GM10266 (cell line): ENCODE results near the gene CHRDL1.
"Not testable (repeated sequence)": the region's sequence is repeated elsewhere in the genome, so short reads cannot be mapped to it uniquely, and the experiment has no call there.

Experiments
- DNase-seq: peaks from one replicate; pipeline ENCODE4 v3.0.0; 2012; ENCODE audit errors: extremely low spot score
- TF ChIP-seq, protein P1 (sequence below): IDR thresholded peaks from 2 replicates; pipeline ENCODE4 v1.5.1; 2012; ENCODE audit warnings: mild to moderate bottlenecking, low read depth; ENCODE audit not compliant: control insufficient read depth, insufficient read depth; ENCODE audit errors: missing control alignments

Gene CHRDL1, protein sequence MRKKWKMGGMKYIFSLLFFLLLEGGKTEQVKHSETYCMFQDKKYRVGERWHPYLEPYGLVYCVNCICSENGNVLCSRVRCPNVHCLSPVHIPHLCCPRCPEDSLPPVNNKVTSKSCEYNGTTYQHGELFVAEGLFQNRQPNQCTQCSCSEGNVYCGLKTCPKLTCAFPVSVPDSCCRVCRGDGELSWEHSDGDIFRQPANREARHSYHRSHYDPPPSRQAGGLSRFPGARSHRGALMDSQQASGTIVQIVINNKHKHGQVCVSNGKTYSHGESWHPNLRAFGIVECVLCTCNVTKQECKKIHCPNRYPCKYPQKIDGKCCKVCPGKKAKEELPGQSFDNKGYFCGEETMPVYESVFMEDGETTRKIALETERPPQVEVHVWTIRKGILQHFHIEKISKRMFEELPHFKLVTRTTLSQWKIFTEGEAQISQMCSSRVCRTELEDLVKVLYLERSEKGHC

DNA sequence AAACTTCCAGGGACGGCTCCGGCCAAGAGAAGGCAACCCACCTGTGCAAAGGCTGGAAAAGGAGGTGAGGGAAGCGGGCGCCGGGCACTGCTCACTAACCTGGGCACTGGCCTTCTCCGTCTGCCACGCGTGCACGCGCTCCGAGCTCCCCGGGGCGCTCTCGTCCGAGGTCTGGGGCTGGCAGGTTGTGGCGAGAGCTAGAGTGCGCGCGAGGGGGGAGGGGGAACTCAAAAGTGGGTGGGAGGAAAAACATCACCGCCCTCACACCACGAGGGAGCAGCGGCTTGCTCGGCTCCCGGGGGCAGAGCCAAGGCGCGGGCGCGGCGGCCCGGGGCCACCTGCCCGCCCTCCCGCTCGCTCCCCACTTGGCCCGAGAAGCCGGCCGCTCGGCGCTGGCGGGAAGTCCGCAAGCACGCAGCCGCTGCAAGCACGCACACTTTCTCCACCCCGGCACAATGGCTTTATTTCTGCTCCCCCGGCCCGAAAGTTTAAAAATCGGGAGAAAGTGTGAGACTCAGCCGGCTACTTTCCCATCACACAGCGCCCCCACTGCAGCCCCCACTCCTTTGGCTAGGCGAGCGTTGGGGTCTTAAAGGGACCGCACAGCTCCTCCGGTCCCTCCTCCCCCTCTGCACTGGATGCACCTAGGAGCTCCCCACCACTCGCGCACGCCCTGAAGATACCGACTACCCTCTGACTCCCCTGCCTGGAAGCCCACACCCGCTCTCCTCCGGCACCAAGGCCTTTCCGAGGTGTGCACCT, at the start of gene CHRDL1:
Gene CHRDL1 (minus strand): TSS at position 173 of the 762 bp plus-strand sequence. CDS start 3,636 bp downstream, outside the sequence.
- TF ChIP-seq, protein P1, sequence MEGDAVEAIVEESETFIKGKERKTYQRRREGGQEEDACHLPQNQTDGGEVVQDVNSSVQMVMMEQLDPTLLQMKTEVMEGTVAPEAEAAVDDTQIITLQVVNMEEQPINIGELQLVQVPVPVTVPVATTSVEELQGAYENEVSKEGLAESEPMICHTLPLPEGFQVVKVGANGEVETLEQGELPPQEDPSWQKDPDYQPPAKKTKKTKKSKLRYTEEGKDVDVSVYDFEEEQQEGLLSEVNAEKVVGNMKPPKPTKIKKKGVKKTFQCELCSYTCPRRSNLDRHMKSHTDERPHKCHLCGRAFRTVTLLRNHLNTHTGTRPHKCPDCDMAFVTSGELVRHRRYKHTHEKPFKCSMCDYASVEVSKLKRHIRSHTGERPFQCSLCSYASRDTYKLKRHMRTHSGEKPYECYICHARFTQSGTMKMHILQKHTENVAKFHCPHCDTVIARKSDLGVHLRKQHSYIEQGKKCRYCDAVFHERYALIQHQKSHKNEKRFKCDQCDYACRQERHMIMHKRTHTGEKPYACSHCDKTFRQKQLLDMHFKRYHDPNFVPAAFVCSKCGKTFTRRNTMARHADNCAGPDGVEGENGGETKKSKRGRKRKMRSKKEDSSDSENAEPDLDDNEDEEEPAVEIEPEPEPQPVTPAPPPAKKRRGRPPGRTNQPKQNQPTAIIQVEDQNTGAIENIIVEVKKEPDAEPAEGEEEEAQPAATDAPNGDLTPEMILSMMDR = no peak
- DNase-seq = no peak

DNA sequence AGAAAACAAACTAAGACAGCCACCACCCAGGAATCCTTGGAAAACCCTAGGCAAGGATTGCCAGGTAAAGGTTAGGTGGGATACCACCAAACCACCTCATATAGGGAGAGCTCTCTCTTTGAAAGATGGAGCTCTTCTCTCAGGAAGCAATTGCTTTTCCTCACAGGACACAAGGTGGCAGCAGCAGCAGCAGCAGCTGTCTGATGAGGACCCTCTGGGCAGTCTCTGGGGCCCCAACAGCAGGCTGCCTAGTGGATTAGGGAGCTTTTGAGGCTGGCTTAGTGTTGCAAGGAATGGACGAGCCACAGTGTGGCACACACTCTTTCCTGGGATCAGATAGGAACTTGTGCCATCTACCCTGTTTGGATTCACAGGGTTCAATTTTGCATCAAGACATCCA, 41.4 kb upstream of the CHRDL1 start:
- DNase-seq = no peak
- TF ChIP-seq, protein P1 = no peak

DNA sequence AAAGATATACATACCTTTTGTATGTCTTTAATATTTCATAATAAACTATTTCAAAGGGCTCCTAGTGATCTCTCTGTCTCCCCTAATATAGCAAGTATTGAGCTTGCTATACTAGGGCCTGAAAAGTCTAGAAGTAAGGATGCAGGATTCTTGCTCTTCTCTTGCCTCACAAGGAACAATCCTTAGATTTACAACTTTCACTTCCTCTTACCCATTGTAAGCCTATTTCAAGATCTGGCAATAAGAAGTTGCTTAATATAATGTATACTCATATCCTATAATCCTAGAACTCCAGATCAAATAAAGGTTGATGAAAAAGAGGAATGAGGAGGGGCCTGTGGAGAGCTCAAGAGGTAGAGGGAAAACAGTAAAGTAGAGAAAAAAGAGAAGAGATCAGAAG, 40.8 kb upstream of the CHRDL1 start:
- TF ChIP-seq, protein P1 = no peak
- DNase-seq = no peak

DNA sequence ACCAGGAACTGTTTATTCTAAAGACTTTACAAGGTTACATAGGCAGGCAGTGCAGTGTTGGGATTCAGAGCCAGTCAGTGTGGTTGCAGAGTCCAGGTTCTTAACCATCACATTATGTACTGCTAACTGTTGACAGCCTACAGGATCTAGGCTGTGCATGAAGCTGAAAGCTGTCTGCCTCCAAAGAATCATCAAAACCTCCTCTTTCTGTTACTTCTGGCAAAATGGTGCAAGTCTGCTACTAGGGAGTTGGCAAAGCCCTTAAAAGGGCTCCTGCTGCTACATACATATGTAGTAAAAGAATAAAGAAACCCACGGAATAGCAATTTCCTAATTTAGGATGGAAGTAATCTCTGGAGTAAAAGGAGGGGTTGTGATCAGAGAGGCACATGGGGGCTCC, 40.4 kb upstream of the CHRDL1 start:
- TF ChIP-seq, protein P1 = no peak
- no peak for DNase-seq

DNA sequence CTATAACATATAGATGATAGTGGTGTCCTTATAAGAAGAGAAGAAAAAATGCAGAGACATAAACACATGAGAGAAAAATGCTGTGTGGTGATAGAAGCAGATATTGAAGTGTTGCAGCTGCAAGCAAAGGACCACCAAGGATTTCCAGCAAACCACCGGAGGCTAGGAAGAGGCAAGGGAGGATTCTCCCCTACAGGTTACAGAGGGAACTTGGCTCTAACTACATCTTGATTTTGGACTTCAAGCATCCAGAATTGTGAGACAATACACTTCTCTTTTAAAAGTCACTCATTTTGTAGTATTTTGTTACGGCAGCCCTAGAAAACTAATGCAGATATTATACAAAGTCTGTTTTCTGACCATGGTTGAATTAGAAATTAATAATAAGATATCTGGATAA, 30.4 kb upstream of the CHRDL1 start:
- TF ChIP-seq, protein P1 = no peak
- no peak for DNase-seq

DNA sequence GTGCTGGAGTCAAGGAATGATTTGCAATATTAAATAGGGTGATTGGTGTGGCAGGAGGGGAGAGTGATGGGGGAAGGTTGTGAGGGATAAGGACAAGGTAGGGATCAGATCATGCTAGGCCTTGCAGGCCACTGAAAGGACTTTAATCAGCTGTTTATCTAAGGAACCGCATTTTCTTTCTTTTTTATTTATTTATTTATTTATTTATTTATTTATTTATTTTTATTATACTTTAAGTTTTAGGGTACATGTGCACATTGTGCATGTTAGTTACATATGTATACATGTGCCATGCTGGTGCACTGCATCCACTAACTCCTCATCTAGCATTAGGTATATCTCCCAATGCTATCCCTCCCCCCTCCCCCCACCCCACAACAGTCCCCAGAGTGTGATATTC, 20.9 kb upstream of the CHRDL1 start:
- not testable (repeated sequence) for DNase-seq

DNA sequence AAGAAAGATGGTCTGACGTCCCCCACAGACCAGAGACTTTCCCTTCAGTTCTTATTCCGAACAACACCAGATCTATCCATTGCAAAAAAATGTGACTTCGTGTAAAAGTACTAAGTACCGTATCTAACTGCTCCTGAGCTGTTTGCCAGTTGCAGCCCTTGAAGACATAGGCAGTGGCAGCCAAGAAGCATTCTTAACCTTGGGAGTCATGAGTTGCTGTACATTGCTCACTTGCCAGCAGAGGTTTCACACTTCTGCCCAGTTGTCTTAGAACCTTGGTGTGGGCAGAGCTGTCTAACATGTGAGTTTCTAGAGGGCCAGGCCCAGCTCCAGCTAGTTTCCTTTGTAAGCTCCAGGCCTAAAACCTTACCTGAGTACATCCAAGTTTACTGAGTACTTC, 10.5 kb upstream of the CHRDL1 start:
- TF ChIP-seq, protein P1 = no peak
- no peak for DNase-seq
